ENCODE results near the gene FAAP100. TPM values are rescaled to one million over a fixed set of nuclear protein-coding genes. Genes with fewer than 3 reads are reported as not detected.

The FAAP100 gene
- polyA plus RNA-seq, 1 donor (not counting 4 experiments of a cell fraction or from before 2014, with no cell fraction given): 3.8 TPM

DNA sequence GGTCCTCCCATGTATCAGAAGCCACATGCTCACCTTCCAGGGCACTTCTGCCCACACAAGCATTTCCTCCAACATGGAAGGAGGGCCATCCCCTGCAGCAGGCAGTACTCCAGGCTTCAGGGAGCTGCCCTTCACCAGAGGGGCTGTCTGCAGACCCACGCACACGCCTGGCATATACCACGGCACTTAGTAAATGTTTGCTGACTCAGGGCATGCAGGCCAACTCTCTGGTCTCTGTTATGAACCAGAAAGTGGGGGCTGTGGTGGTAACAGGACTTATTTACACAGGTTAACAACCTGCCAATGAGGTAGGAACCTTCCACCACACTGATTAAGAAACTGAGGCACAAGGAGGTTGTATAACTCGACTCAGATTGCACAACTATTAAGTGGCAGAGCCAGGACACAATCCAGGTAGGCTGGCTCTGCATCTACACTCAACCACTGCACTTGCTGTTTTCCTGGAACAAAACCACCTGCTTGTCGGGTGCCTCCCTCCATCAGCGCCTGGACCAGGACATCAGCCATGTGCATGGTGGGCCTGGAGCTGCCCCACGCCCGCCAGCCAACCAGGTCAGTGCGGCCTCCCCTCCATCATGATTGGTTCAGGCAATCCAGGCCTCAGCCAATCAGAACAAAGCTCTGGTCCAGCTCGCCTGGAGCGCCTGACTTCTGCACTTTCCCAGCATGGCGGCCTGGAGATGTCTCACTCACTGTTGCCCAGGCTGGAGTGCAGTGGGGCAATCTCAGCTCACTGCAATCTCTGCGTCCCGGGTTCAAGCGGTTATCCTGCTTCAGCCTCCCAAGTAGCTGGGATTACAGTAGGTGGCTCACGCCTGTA, 58.7 kb downstream of the FAAP100 start:
- TF ChIP-seq EZH2 (IDR thresholded peaks at IDR 0.05; ENCODE audit: low read length) (no peak), CTCF (optimal IDR thresholded peaks at IDR 0.05 in 1 of 3, IDR thresholded peaks at IDR 0.05 in 1 of 3, conservative IDR thresholded peaks at IDR 0.05 in 1 of 3; ENCODE audit: extremely low read depth in 1 of 3, insufficient read depth in 2 of 3, low read length in 3 of 3) (no peak)
- Histone ChIP-seq H3K27ac (ENCODE audit: control insufficient read depth, insufficient read depth, low read length) (no peak overlapping the region), H3K36me3 (ENCODE audit: control insufficient read depth in 2 of 2, extremely low read depth in 1 of 2, insufficient read depth in 2 of 2, low read length in 2 of 2) (no peaks in the 10 kb centered on the region), H3K4me2 (ENCODE audit: control insufficient read depth, extremely low read depth, insufficient read depth, low read depth, low read length) (no peak overlapping the region), H3K79me2 (ENCODE audit: control insufficient read depth, insufficient read depth, low read length) (no peaks in the 10 kb centered on the region), H4K20me1 (ENCODE audit: control insufficient read depth, extremely low read depth, insufficient read depth, low read length) (no peaks in the 10 kb centered on the region), H3K4me1 (ENCODE audit: control insufficient read depth, extremely low read depth, insufficient read depth, low read length) (no peaks in the 10 kb centered on the region), H3K27me3 (ENCODE audit: control insufficient read depth, extremely low read depth, insufficient read depth, low read length) (peaks cover 32% of the 10 kb centered on the region), H3K4me3 (ENCODE audit: control insufficient read depth in 2 of 3, extremely low read depth in 1 of 3, insufficient read depth in 2 of 3, low read depth in 1 of 3, low read length in 3 of 3) (no peak overlapping the region), H3K9me3 (ENCODE audit: control insufficient read depth, low read depth, low read length) (no peaks in the 10 kb centered on the region), H3K9ac (ENCODE audit: control insufficient read depth, extremely low read depth, insufficient read depth, low read length) (no peak overlapping the region), H3K9me1 (ENCODE audit: control insufficient read depth, extremely low read depth, insufficient read depth, low read length) (no peaks in the 10 kb centered on the region), H2AFZ (ENCODE audit: control insufficient read depth, low read length) (no peak overlapping the region)
- no peak for DNase-seq (ENCODE audit: low read depth, low spot score)
- no peak for FAIRE-seq
- dilution Hi-C loops (cut with MboI; ENCODE audit: extremely low pct_ligation_motif_present, low sequenced_read_pairs): no loop called here

DNA sequence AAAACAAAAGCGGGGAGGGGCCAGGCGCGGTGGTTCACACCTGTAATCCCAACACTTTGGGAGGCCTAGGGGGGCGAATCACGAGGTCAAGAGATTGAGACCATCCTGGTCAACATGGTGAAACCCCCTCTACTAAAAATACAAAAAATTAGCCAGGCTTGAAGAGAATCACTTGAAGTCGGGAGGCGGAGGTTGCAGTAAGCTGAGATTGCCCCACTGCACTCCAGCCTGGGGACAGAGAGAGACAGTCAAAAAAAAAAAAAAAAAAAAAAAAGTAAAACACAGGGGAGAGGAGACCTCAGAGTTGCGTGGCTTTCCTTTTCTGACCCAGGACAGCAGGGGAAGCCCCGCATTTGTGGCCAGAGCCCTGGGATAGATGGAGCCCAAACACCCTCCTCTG, 59.4 kb downstream of the FAAP100 start:
- no peak overlapping the region for H3K4me2 ChIP-seq (ENCODE audit: control insufficient read depth, extremely low read depth, insufficient read depth, low read depth, low read length)
- no peak overlapping the region for H3K4me3 ChIP-seq (ENCODE audit: control insufficient read depth in 2 of 3, extremely low read depth in 1 of 3, insufficient read depth in 2 of 3, low read depth in 1 of 3, low read length in 3 of 3)
- TF ChIP-seq EZH2 (IDR thresholded peaks at IDR 0.05; ENCODE audit: low read length) (no peak), CTCF (optimal IDR thresholded peaks at IDR 0.05 in 1 of 3, IDR thresholded peaks at IDR 0.05 in 1 of 3, conservative IDR thresholded peaks at IDR 0.05 in 1 of 3; ENCODE audit: extremely low read depth in 1 of 3, insufficient read depth in 2 of 3, low read length in 3 of 3) (no peak)
- FAIRE-seq (no peak), DNase-seq (ENCODE audit: low read depth, low spot score) (no peak)
- H3K4me1 ChIP-seq (ENCODE audit: control insufficient read depth, extremely low read depth, insufficient read depth, low read length): no peaks in the 10 kb centered on the region
- H3K79me2 ChIP-seq (ENCODE audit: control insufficient read depth, insufficient read depth, low read length): no peaks in the 10 kb centered on the region
- dilution Hi-C loops (cut with MboI; ENCODE audit: extremely low pct_ligation_motif_present, low sequenced_read_pairs): no loop called here
- H3K27me3 ChIP-seq (ENCODE audit: control insufficient read depth, extremely low read depth, insufficient read depth, low read length): peaks cover 28% of the 10 kb centered on the region
- H4K20me1 ChIP-seq (ENCODE audit: control insufficient read depth, extremely low read depth, insufficient read depth, low read length): no peaks in the 10 kb centered on the region
- H2AFZ ChIP-seq (ENCODE audit: control insufficient read depth, low read length): no peak overlapping the region
- no peaks in the 10 kb centered on the region for H3K9me1 ChIP-seq (ENCODE audit: control insufficient read depth, extremely low read depth, insufficient read depth, low read length)
- no peaks in the 10 kb centered on the region for H3K9me3 ChIP-seq (ENCODE audit: control insufficient read depth, low read depth, low read length)
- no peaks in the 10 kb centered on the region for H3K36me3 ChIP-seq (ENCODE audit: control insufficient read depth in 2 of 2, extremely low read depth in 1 of 2, insufficient read depth in 2 of 2, low read length in 2 of 2)
- no peak overlapping the region for H3K9ac ChIP-seq (ENCODE audit: control insufficient read depth, extremely low read depth, insufficient read depth, low read length)
- H3K27ac ChIP-seq (ENCODE audit: control insufficient read depth, insufficient read depth, low read length): no peak overlapping the region
